Adrenal gland (tissue), 12 donors: Measurements from ENCODE around the gene POLE2. TPM values are rescaled to one million over a fixed set of nuclear protein-coding genes. Genes with fewer than 3 reads are reported as not detected.

Experiments used
- DNase-seq, 7 donors: peaks; one replicate each; pipeline ENCODE4 v3.0.0-alpha.2; 2019 to 2020
- H3K27ac ChIP-seq, 5 donors: fragments of 200-600 bp; sonication (generic) in 4 of 5; 1 replicate in 3 of 5; 2 replicates in 2 of 5; pipeline versions ENCODE4 v1.5.1 to v1.8.0; 2016 to 2020; ENCODE audit warnings: mild to moderate bottlenecking in 1 of 5
- H3K27me3 ChIP-seq: fragments of 200-600 bp; 2 replicates; pipeline ENCODE4 v1.8.0; 2021
- H3K36me3 ChIP-seq, 2 donors: fragments of 200-600 bp; replicated peaks in 1 of 2; 1 replicate in 1 of 2; 2 replicates in 1 of 2; pipeline versions ENCODE4 v1.5.1 to v1.8.0; 2018 to 2022
- H3K4me1 ChIP-seq, 2 donors: fragments of 200-600 bp; replicated peaks in 1 of 2; 1 replicate in 1 of 2; 2 replicates in 1 of 2; pipeline versions ENCODE4 v1.5.1 to v1.8.0; 2018 to 2021
- H3K4me3 ChIP-seq, 4 donors: fragments of 200-600 bp; sonication (generic) in 3 of 4; one replicate each; pipeline ENCODE4 v1.5.1; 2016 to 2018
- H3K9me3 ChIP-seq, 3 donors: fragments of 200-600 bp; sonication (generic) in 1 of 3; replicated peaks in 1 of 3; 1 replicate in 2 of 3; 2 replicates in 1 of 3; pipeline versions ENCODE4 v1.5.1 to v1.8.0; 2016 to 2021
- CTCF ChIP-seq, 6 experiments: fragments of 450-650 bp in 4 of 6; fragments of 200-600 bp in 2 of 6; sonication (generic) in 1 of 6; IDR thresholded peaks; 1 replicate in 5 of 6; 2 replicates in 1 of 6; pipeline versions ENCODE4 v1.5.1 to v1.8.0; 2016 to 2021; ENCODE audit warnings: antibody characterized with exemption in 6 of 6, mild to moderate bottlenecking in 2 of 6, moderate library complexity in 1 of 6
- POLR2A ChIP-seq, 2 donors: fragments of 450-650 bp; IDR thresholded peaks; one replicate each; pipeline ENCODE4 v1.6.1; 2017; ENCODE audit warnings: antibody characterized with exemption in 2 of 2, mild to moderate bottlenecking in 2 of 2, moderate library complexity in 1 of 2
- WGBS, 4 donors: extraction: QIAGEN DNeasy Blood & Tissue Kit in 2 of 4; methylation state at CpG; one replicate each; pipeline versions ENCODE4 v1.1.5 to v1.1.7; 2013 to 2017; 5-methylcytosine and 5-hydroxymethylcytosine counted together
- intact Hi-C, 2 donors: fragments of 100-400 bp; cut with DNase I; formaldehyde crosslinking; loops; one replicate each; pipeline versions ENCODE4 v1.14.1 to v1.15.0; 2022 to 2023
- polyA plus RNA-seq, 3 donors: library from polyadenylated mRNA; stranded (reverse); fragments of 200-250 nt in 2 of 3; fragments of 350-450 nt in 1 of 3; fragmentation: Illumina TruSeq in 1 of 3; extraction: RNeasy Lipid Tissue Mini Kit (QIAGEN cat#74804) in 1 of 3; gene quantifications; one replicate each; pipeline ENCODE4 v1.2.3, GENCODE V29; 2013 to 2014
- small RNA-seq, 2 donors: library from RNA; depleted of rRNA; stranded (forward); fragments of <200 nt; gene quantifications; one replicate each; pipeline ENCODE3, GENCODE V24; 2016
- total RNA-seq, 9 donors: library from RNA; depleted of rRNA in 4 of 9; stranded (reverse); fragments of >200 nt in 4 of 9; fragments of 120-200 nt in 1 of 9; fragmentation: NEBNext Ultra II Directional in 1 of 9; extraction: Animal tissue kit (Norgen Biotek cat#: 25700) in 1 of 9; gene quantifications; one replicate each; pipeline versions ENCODE4 v1.1.0 to v1.2.4, GENCODE V29; 2013 to 2023
- donor health status: healthy with polysubstance abuse.
- donor health status: Bipolar disorder and iron deficiency.
- donor health status: DM: yes; HTN: yes; CAD: no.
- donor health status: DM: no; HTN: no; CAD: no.
- donor health status: DM: no; HTN: no; CAD: no.
- donor health status: DM: yes; HTN: yes; CAD: no.

The POLE2 gene
- total and polyA plus RNA-seq, 12 donors: 0.95 to 10.4 (median 1.7) TPM

- Histone ChIP-seq H3K27ac (no peak overlapping the region), H3K9me3 (no peaks in the 10 kb centered on the region), H3K36me3 (peaks cover 0 to 2% of the 10 kb centered on the region in 2 donors), H3K4me3 (no peak overlapping the region), H3K4me1 (no peaks in the 10 kb centered on the region), H3K27me3 (no peaks in the 10 kb centered on the region)
- WGBS, 4 donors: 90 to 98% (median 97%) methylated on average over 6 of the region's 6 CpGs
- intact Hi-C loops: no loop called here
- DNase-seq: no peak
- no peak for TF ChIP-seq POLR2A (IDR thresholded peaks at IDR 0.05)
Measured at GRCh38 chr14:49607583-49607982, 80.4 kb downstream of the POLE2 start.

GRCh38 chr14:49598485-49599300, 89.3 kb downstream of the POLE2 start, which contains the start of gene LRR1:
Gene LRR1 (plus strand): TSS chr14:49598940. CDS start chr14:49599021, 81 bp downstream.
- WGBS, 4 donors: 0 to 1% (median 1%) methylated on average over 10 to 77 of the region's 77 CpGs
- H3K36me3 ChIP-seq: no peaks in the 10 kb centered on the region
- DNase-seq: peak; percentile 84 to 91 (median 85)
- peak within 1 kb of the TSS; percentile 92 to 98 (median 95) for H3K27ac ChIP-seq
- peaks cover 14 to 26% of the 10 kb centered on the region in 2 donors for H3K4me1 ChIP-seq
- intact Hi-C loops: no loop called here
- H3K9me3 ChIP-seq: no peaks in the 10 kb centered on the region
- TF ChIP-seq POLR2A (IDR thresholded peaks at IDR 0.05) (peak in 1 of 2 donors; percentile 81), CTCF (IDR thresholded peaks at IDR 0.05) (peak in 2 of 6 experiments; percentile 26 to 33)
- no peaks in the 10 kb centered on the region for H3K27me3 ChIP-seq
- H3K4me3 ChIP-seq: peak within 1 kb of the TSS; percentile 64 to 93 (median 81)

DNA sequence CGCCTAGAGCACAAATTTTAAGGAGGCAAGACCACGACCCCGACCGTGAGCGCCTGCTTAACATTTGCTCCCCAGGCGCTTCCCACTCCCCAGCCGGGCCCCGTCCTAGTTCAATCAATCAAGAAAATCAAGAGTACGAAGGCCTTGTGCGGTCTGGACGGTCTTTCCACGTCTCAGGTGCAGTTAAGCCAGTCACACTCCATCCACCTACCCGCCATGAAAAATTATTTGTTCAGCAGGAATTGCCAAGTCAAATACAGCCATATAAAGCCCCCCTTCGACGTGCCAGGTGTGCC, 89.9 kb downstream of the POLE2 start:
- intact Hi-C loops: no loop called here
- peak in 3 of 7 donors; percentile 29 to 36 (median 35) for DNase-seq
- H3K4me1 ChIP-seq: peaks cover 17 to 26% of the 10 kb centered on the region in 2 donors
- no peak for TF ChIP-seq CTCF (IDR thresholded peaks at IDR 0.05)
- no peak for TF ChIP-seq POLR2A (IDR thresholded peaks at IDR 0.05)
- H3K27me3 ChIP-seq: no peaks in the 10 kb centered on the region
- WGBS, 4 donors: 0% methylated on average over 9 to 15 of the region's 15 CpGs
- no peaks in the 10 kb centered on the region for H3K36me3 ChIP-seq
- peak overlapping the region; percentile 64 to 93 (median 81) for H3K4me3 ChIP-seq
- peak overlapping the region; percentile 92 to 98 (median 95) for H3K27ac ChIP-seq
- H3K9me3 ChIP-seq: no peaks in the 10 kb centered on the region

GRCh38 chr14:49594347-49595091, 93.5 kb downstream of the POLE2 start:
- intact Hi-C loops: no loop called here
- no peaks in the 10 kb centered on the region for H3K9me3 ChIP-seq
- peak overlapping the region in 4 of 5 donors; percentile 22 to 46 (median 42) for H3K27ac ChIP-seq
- H3K27me3 ChIP-seq: no peaks in the 10 kb centered on the region
- WGBS, 4 donors: 12 to 15% (median 13%) methylated on average over 4 of the region's 4 CpGs
- no peaks in the 10 kb centered on the region for H3K36me3 ChIP-seq
- no peak for TF ChIP-seq CTCF (IDR thresholded peaks at IDR 0.05)
- TF ChIP-seq POLR2A (IDR thresholded peaks at IDR 0.05): peak in 1 of 2 donors; percentile 44
- DNase-seq: peak; percentile 29 to 85 (median 73)
- H3K4me3 ChIP-seq: no peak overlapping the region
- peaks cover 17 to 26% of the 10 kb centered on the region in 2 donors for H3K4me1 ChIP-seq

Small RNAs within 50 kb of the gene (small RNA-seq; reads per million reads assigned to genes)
- gene AL139099.3 (0 reads per million in 2 donors), gene RNU6ATAC30P (0 reads per million in 2 donors)

Other genes with a start within 250 kb of the POLE2 start
- 1,000 to 10,000 TPM; 1,022 to 6,627 (median 1,430) TPM for gene RPS29, start 101.8 kb downstream of the POLE2 start, total RNA-seq
- 1,000 to 10,000 TPM in 2 of 3 donors, 100 to 1,000 TPM in 1; 922 to 1,466 (median 1,304) TPM for gene RPS29, start 101.8 kb downstream of the POLE2 start, polyA plus RNA-seq
- 10 to 100 TPM in 5 of 9 donors, 1 to 10 TPM in 4; 7.4 to 20.9 (median 10.5) TPM for gene LRR1, start 89.3 kb downstream of the POLE2 start, total RNA-seq
- 10 to 100 TPM in 1 of 3 donors, 1 to 10 TPM in 2; 4.7 to 10.3 (median 5.7) TPM for gene LRR1, start 89.3 kb downstream of the POLE2 start, polyA plus RNA-seq
- 100 to 1,000 TPM; 191 to 459 (median 277) TPM for gene RPL36AL, start 67.6 kb downstream of the POLE2 start, total RNA-seq
- gene RPL36AL, start 67.6 kb downstream of the POLE2 start, polyA plus RNA-seq: 100 to 1,000 TPM; 248 to 705 (median 567) TPM
- 10 to 100 TPM; 35.8 to 87.8 (median 53.0) TPM for gene MGAT2, start 67.4 kb downstream of the POLE2 start, total RNA-seq
- 10 to 100 TPM; 10.3 to 76.1 (median 15.2) TPM for gene MGAT2, start 67.4 kb downstream of the POLE2 start, polyA plus RNA-seq
- gene DNAAF2, start 53.0 kb downstream of the POLE2 start, total RNA-seq: 10 to 100 TPM in 3 of 9 donors, 1 to 10 TPM in 6; 6.9 to 11.7 (median 9.4) TPM
- 1 to 10 TPM; 4.2 to 5.4 (median 4.2) TPM for gene DNAAF2, start 53.0 kb downstream of the POLE2 start, polyA plus RNA-seq
- 1 to 10 TPM; 1.9 to 9.9 (median 5.9) TPM for gene KLHDC1, start 4.9 kb upstream of the POLE2 start, total RNA-seq
- gene KLHDC1, start 4.9 kb upstream of the POLE2 start, polyA plus RNA-seq: 1 to 10 TPM; 3.1 to 3.4 (median 3.2) TPM
- 100 to 1,000 TPM in 1 of 9 donors, 10 to 100 TPM in 8; 54.3 to 134 (median 68.8) TPM for gene KLHDC2, start 79.9 kb upstream of the POLE2 start, total RNA-seq
- 10 to 100 TPM; 43.1 to 74.2 (median 43.4) TPM for gene KLHDC2, start 79.9 kb upstream of the POLE2 start, polyA plus RNA-seq
- gene NEMF, start 164.6 kb upstream of the POLE2 start, total RNA-seq: 10 to 100 TPM; 14.8 to 94.1 (median 54.5) TPM
- 10 to 100 TPM; 28.1 to 88.3 (median 60.7) TPM for gene NEMF, start 164.6 kb upstream of the POLE2 start, polyA plus RNA-seq
- gene ARF6, start 204.9 kb upstream of the POLE2 start, total RNA-seq: 10 to 100 TPM; 26.4 to 65.8 (median 49.6) TPM
- gene ARF6, start 204.9 kb upstream of the POLE2 start, polyA plus RNA-seq: 10 to 100 TPM; 13.6 to 49.2 (median 17.9) TPM